Tracheal epithelial cell (primary cell): ENCODE results near the gene TMEM52. TPM values are rescaled to one million over a fixed set of nuclear protein-coding genes. Genes with fewer than 3 reads are reported as not detected.

Experiments
- total RNA-seq: library from RNA; depleted of rRNA; stranded (reverse); fragments of >200 nt; gene quantifications from 2 replicates; pipeline ENCODE4 v1.2.1, GENCODE V29; 2014

Gene TMEM52
- 1.9 and 8.5 TPM in 2 replicates for total RNA-seq

DNA sequence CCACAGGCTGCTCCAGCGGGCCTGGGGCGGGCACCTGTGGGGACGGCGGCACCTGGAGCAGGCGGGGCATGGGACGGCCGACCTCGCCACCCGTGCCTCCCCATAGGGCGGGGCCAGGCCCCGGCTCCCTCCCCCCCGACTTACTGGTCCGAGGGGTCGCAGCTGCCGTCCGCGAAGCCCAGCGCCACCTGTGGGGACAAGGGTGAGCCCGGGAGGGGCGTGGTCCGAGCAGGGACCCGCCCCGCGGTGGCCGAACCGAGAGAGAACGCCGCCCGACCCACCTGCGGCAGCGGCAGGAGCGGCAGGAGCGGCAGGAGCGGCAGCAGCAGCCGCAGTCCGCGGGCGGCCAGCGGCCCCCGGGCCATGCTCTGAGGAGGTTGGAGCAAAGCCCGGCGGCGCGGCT is at the start of gene TMEM52:
Gene TMEM52 (minus strand): TSS at position 379 of the 403 bp plus-strand sequence. CDS start 14 bp downstream, at position 365.

DNA sequence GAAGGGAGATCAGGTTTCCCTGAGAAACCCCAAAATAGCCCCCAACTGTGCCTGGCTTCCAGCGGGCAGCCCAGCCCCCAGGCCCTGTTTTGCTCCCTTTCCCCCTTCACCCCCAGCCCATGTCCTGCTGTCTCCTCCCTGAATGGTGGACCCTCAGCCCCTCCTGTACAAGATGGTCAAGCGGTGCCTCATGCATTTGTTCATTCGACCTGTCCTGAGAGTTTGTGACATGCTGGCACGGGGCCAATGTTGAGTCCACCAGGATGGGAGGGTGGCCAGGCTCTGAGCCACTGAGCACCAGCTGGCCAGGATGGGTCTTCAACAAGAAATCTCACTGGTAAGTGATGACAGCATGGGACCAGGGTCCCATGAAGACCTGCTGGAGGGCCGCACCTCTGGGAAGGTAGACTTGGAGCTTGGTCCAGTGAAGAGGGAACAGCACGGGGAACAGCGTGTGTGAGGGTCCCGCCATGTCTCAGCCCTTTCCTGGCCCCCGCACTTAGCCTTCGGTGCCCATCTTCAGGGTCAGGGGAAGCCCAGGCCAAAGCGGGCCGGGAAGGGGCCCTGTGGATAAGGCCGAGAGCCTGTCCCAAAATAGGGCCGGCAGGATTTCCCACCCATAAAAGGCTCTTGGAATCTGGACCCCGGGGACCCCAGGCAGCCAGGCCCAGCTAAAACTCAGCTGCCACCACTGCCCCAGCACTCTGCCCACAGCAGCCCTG is 3.9 kb downstream of the TMEM52 start, which contains the start of gene CALML6:
Gene CALML6 (plus strand): TSS at position 290 of the 722 bp plus-strand sequence. CDS start 21 bp downstream, at position 311.

DNA sequence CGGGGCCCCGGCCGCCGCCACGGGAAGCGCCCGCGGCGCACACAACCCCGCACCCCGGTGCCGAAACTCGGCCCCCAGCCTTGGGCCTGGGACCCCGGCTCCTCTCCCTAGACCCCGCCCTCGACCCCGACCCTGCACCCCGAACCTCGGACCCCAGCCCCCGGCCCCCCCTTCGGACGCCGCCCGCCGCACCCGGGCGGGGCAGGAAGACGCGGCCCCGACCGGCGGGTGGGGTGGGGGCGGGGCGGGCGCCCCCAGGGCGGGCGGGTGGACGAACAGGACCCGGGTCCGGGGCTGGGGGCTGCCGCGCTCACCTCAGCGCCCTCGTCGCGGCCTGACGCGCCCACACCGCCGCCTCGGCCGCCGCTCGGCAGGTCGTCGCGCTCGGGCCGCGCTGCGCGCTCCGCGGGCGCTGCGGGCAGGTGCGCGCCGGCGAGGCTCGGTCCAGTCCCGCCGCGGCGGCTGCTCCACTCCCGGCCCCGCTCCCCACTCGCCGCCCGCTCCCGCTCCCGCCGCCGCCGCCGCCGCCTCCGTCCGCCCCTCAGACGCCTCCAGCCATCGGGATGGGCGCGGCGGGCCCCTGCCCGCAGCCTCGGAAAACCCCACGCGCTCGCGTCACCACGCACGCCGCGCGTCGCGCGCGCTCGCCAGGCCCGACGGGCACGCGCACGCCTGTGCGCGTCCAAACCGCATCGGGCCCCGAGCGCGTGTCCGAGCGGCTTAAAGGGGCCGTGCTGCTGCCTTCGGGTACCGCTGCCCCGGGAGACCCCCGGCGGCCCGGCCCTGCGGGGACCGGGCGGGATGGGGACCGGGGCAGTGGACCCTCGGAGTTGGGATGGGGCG is 28.4 kb downstream of the TMEM52 start, which contains the start of gene GNB1:
Gene GNB1 (minus strand): TSS at position 582 of the 843 bp plus-strand sequence. CDS start 65,634 bp downstream, outside the sequence.

Other genes starting within 250 kb of the TMEM52 start
- gene SLC35E2B, start 226.5 kb downstream of the TMEM52 start, total RNA-seq = 11.6 and 16.4 TPM in 2 replicates
- 3.4 and 14.2 TPM in 2 replicates for gene CDK11A, start 194.9 kb downstream of the TMEM52 start, total RNA-seq
- gene NADK, start 140.8 kb downstream of the TMEM52 start, total RNA-seq = 44.8 and 46.5 TPM in 2 replicates
- 91.6 and 113 TPM in 2 replicates for gene GNB1, start 28.2 kb downstream of the TMEM52 start, total RNA-seq
- 0.43 TPM in 1 of 2 replicates, not detected in the other for gene CALML6, start 4.0 kb downstream of the TMEM52 start, total RNA-seq
- gene CFAP74, start 84.5 kb upstream of the TMEM52 start, total RNA-seq = not detected in 2 replicates
- 0.24 TPM in 1 of 2 replicates, not detected in the other for gene GABRD, start 100.1 kb upstream of the TMEM52 start, total RNA-seq
- 30.5 and 33.7 TPM in 2 replicates for gene PRKCZ, start 131.1 kb upstream of the TMEM52 start, total RNA-seq